Neural cell (in vitro differentiated cells): ENCODE results near the gene EFEMP1. TPM values are rescaled to one million over a fixed set of nuclear protein-coding genes. Genes with fewer than 3 reads are reported as not detected.

Source experiments
- H2AFZ ChIP-seq: fragments of 200-600, 300-800 bp; sonication (generic), shearing (Covaris generic); 2 replicates; pipeline ENCODE4 v1.6.0; 2014; ENCODE audit warnings: low read depth, mild to moderate bottlenecking, antibody characterized with exemption, low read length, moderate library complexity
- H3F3A ChIP-seq: fragments of 200-600 bp; shearing (Covaris generic); 2 replicates; pipeline ENCODE4 v1.6.1; 2016; ENCODE audit warnings: mild to moderate bottlenecking, moderate library complexity, mixed read lengths, antibody characterized with exemption, low read length; ENCODE audit not compliant: insufficient read depth, poor library complexity, severe bottlenecking
- H3K27ac ChIP-seq: fragments of 200-600, 300-800 bp; sonication (generic), shearing (Covaris generic); 2 replicates; pipeline ENCODE4 v1.5.1; 2014; ENCODE audit warnings: mild to moderate bottlenecking, low read length, moderate library complexity
- H3K27me3 ChIP-seq: fragments of 300-800, 200-600 bp; sonication (generic), shearing (Covaris generic); 2 replicates; pipeline ENCODE4 v1.6.0; 2014; ENCODE audit warnings: mild to moderate bottlenecking, low read depth, low read length, moderate library complexity; ENCODE audit not compliant: insufficient read depth
- H3K36me3 ChIP-seq: fragments of 300-800, 200-600 bp; sonication (generic), shearing (Covaris generic); 2 replicates; pipeline ENCODE4 v1.5.1; 2014; ENCODE audit warnings: mild to moderate bottlenecking, antibody characterized with exemption, low read length, moderate library complexity; ENCODE audit not compliant: insufficient read depth
- H3K4me2 ChIP-seq: fragments of 300-800, 200-600 bp; sonication (generic), shearing (Covaris generic); 2 replicates; pipeline ENCODE4 v1.6.0; 2014; ENCODE audit warnings: mild to moderate bottlenecking, low read length
- H3K4me3 ChIP-seq: fragments of 300-800, 200-600 bp; sonication (generic), shearing (Covaris generic); 2 replicates; pipeline ENCODE4 v1.5.1; 2014; ENCODE audit warnings: mild to moderate bottlenecking, low read length, moderate library complexity
- H3K79me2 ChIP-seq: fragments of 200-600 bp; shearing (Covaris generic); replicated peaks from 2 replicates; pipeline ENCODE4 v1.6.0; 2014; ENCODE audit warnings: mild to moderate bottlenecking, low read length, moderate library complexity; ENCODE audit not compliant: insufficient read depth
- H3K9ac ChIP-seq: fragments of 300-800, 200-600 bp; sonication (generic), shearing (Covaris generic); 2 replicates; pipeline ENCODE4 v1.6.1; 2016; ENCODE audit warnings: mild to moderate bottlenecking, low read length, mixed read lengths
- H3K9me2 ChIP-seq: fragments of 200-600 bp; shearing (Covaris generic); 2 replicates; pipeline ENCODE4 v1.6.1; 2016; ENCODE audit warnings: mild to moderate bottlenecking, low read length, mixed read lengths; ENCODE audit not compliant: insufficient read depth
- H3K9me3 ChIP-seq: fragments of 200-600, 300-800 bp; sonication (generic), shearing (Covaris generic); 2 replicates; pipeline ENCODE4 v1.6.1; 2016; ENCODE audit warnings: mild to moderate bottlenecking, mixed run types, low read length, moderate library complexity, mixed read lengths
- H4K20me1 ChIP-seq: fragments of 200-600 bp; shearing (Covaris generic); 2 replicates; pipeline ENCODE4 v1.6.1; 2016; ENCODE audit warnings: mild to moderate bottlenecking, mixed run types; ENCODE audit not compliant: insufficient read depth
- CTCF ChIP-seq: fragments of 450-650 bp; IDR thresholded peaks from 2 replicates; pipeline ENCODE4 v1.5.1; 2014; ENCODE audit warnings: antibody characterized with exemption, mild to moderate bottlenecking, moderate library complexity; ENCODE audit not compliant: poor library complexity, severe bottlenecking
- EP300 ChIP-seq: fragments of 450-650 bp; conservative IDR thresholded peaks from 2 replicates; pipeline ENCODE4 v1.6.1; 2014; ENCODE audit warnings: antibody characterized with exemption, mild to moderate bottlenecking, moderate library complexity; ENCODE audit not compliant: poor library complexity, severe bottlenecking
- EZH2 ChIP-seq: fragments of 200-600, 300-800 bp; shearing (Covaris generic), sonication (generic); IDR thresholded peaks from 2 replicates; pipeline ENCODE4 v1.6.1; 2014; ENCODE audit warnings: antibody characterized with exemption, low read length, borderline replicate concordance, mild to moderate bottlenecking; ENCODE audit not compliant: insufficient read depth, poor library complexity, severe bottlenecking
- MXI1 ChIP-seq: fragments of 450-650 bp; conservative IDR thresholded peaks from 2 replicates; pipeline ENCODE4 v1.6.1; 2014; ENCODE audit warnings: antibody characterized with exemption, mild to moderate bottlenecking; ENCODE audit not compliant: poor library complexity, severe bottlenecking
- POLR2AphosphoS5 ChIP-seq: IDR thresholded peaks from 2 replicates; pipeline ENCODE4 v1.6.1; 2012
- RAD21 ChIP-seq: fragments of 450-650 bp; conservative IDR thresholded peaks from 2 replicates; pipeline ENCODE4 v1.6.1; 2014; ENCODE audit warnings: antibody characterized with exemption, mild to moderate bottlenecking, moderate library complexity
- SMC3 ChIP-seq: fragments of 450-650 bp; conservative IDR thresholded peaks from 2 replicates; pipeline ENCODE4 v1.6.1; 2014; ENCODE audit warnings: antibody characterized with exemption, mild to moderate bottlenecking, moderate library complexity; ENCODE audit not compliant: poor library complexity
- TAF1 ChIP-seq: IDR thresholded peaks from 2 replicates; pipeline ENCODE4 v1.6.1; 2012; ENCODE audit warnings: low read depth
- polyA plus RNA-seq: library from polyadenylated mRNA; depleted of rRNA; stranded (reverse); fragments of >200 nt; gene quantifications from 2 replicates; pipeline ENCODE4 v1.2.3, GENCODE V29; 2014
- TF ChIP-seq, protein P1 (sequence below): IDR thresholded peaks from 2 replicates; pipeline ENCODE4 v1.6.1; 2012; ENCODE audit warnings: borderline replicate concordance

The EFEMP1 gene
- polyA plus RNA-seq, 1 donor from 2014 or later: 2.7 TPM

- H3K9me2 ChIP-seq: no peaks in the 10 kb centered on the region
- H3K79me2 ChIP-seq: no peaks in the 10 kb centered on the region
- no peaks in the 10 kb centered on the region for H3K9me3 ChIP-seq
- H3K4me3 ChIP-seq: no peak overlapping the region
- H3F3A ChIP-seq: no peaks in the 10 kb centered on the region
- no peak overlapping the region for H3K27ac ChIP-seq
- no peaks in the 10 kb centered on the region for H3K27me3 ChIP-seq
- H3K4me2 ChIP-seq: no peak overlapping the region
- TF ChIP-seq EZH2 (no peak), EP300 (no peak), MXI1 (no peak), SMC3 (no peak), RAD21 (no peak), CTCF (no peak), POLR2AphosphoS5 (no peak), TAF1 (no peak)
- TF ChIP-seq, protein P1, sequence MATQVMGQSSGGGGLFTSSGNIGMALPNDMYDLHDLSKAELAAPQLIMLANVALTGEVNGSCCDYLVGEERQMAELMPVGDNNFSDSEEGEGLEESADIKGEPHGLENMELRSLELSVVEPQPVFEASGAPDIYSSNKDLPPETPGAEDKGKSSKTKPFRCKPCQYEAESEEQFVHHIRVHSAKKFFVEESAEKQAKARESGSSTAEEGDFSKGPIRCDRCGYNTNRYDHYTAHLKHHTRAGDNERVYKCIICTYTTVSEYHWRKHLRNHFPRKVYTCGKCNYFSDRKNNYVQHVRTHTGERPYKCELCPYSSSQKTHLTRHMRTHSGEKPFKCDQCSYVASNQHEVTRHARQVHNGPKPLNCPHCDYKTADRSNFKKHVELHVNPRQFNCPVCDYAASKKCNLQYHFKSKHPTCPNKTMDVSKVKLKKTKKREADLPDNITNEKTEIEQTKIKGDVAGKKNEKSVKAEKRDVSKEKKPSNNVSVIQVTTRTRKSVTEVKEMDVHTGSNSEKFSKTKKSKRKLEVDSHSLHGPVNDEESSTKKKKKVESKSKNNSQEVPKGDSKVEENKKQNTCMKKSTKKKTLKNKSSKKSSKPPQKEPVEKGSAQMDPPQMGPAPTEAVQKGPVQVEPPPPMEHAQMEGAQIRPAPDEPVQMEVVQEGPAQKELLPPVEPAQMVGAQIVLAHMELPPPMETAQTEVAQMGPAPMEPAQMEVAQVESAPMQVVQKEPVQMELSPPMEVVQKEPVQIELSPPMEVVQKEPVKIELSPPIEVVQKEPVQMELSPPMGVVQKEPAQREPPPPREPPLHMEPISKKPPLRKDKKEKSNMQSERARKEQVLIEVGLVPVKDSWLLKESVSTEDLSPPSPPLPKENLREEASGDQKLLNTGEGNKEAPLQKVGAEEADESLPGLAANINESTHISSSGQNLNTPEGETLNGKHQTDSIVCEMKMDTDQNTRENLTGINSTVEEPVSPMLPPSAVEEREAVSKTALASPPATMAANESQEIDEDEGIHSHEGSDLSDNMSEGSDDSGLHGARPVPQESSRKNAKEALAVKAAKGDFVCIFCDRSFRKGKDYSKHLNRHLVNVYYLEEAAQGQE: no peak
- no peak overlapping the region for H2AFZ ChIP-seq
- H3K9ac ChIP-seq: no peak overlapping the region
- H4K20me1 ChIP-seq: no peaks in the 10 kb centered on the region
- no peaks in the 10 kb centered on the region for H3K36me3 ChIP-seq
Observed at GRCh38 chr2:55954306-55955035, 30.9 kb upstream of the EFEMP1 start.

DNA sequence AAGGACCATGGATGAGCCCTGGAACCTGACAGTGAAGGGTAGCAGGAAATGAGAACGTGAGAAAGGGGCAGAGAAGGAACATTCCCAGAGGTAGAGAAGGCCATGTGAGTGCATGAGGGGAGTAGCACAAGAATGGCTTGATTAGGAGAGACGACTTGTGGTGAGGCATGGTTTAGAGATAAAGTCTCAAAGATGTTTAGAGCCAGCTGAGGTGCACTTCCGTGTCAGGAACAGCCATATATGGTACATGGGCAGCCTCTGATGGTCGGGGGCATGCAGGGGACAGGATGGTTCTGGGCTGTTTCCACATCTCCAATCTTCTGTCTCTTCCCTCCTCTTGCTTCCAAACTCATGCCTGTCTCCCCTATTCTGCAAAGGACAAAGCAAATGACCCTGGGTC is 28.8 kb upstream of the EFEMP1 start:
- Histone ChIP-seq H4K20me1 (no peaks in the 10 kb centered on the region), H3K27ac (no peak overlapping the region), H3K9me2 (no peaks in the 10 kb centered on the region), H3K9ac (no peak overlapping the region), H3K27me3 (no peaks in the 10 kb centered on the region), H2AFZ (no peak overlapping the region), H3K79me2 (no peaks in the 10 kb centered on the region), H3K9me3 (no peaks in the 10 kb centered on the region), H3K36me3 (no peaks in the 10 kb centered on the region), H3K4me2 (no peak overlapping the region), H3F3A (no peaks in the 10 kb centered on the region), H3K4me3 (no peak overlapping the region)
- no peak for TF ChIP-seq POLR2AphosphoS5
- no peak for TF ChIP-seq EZH2
- no peak for TF ChIP-seq SMC3
- no peak for TF ChIP-seq CTCF
- no peak for TF ChIP-seq RAD21
- TF ChIP-seq TAF1: no peak
- TF ChIP-seq, protein P1: no peak
- no peak for TF ChIP-seq MXI1
- TF ChIP-seq EP300: no peak
